ENCODE results near the gene CAMTA1.
"Not testable (repeated sequence)": the region's sequence is repeated elsewhere in the genome, so short reads cannot be mapped to it uniquely, and the experiment has no call there.

CAMTA1 gene

DNA sequence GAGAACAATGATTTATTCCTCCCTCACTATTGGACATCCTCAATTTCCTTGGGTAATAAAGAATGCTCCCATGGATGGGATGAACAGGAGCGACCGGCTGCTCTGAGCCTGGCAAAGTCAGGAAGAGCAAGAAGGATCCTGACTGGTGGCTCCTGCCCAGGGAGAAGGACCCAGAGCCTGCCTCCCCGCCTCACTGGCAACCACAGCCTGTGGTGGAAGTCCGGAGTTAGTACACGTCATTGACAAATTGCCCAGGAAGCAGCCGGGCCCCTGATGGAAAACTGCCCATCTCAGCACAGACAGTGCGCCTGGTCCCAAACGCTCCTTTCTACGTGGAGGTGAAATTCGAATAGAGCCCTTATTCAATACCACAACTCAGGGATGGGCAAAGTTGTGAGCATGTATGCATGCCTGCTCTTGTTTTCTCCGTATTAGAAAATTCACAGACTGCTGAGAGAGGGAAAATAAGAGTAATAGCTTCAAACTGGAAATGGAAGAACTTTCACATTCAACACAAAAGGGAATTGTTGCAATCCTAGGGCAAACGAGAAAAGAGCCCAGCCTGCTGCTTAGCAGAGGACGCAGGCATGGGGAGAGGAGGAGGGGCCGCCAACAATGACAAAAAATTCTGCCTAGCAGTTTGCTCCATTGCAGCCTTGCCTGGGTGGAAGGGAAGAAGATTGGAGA lies 588.8 kb downstream of the CAMTA1 start:
- in situ Hi-C loops (cut with MboI; ENCODE audit: low sequenced_read_pairs) = no loop called here

DNA sequence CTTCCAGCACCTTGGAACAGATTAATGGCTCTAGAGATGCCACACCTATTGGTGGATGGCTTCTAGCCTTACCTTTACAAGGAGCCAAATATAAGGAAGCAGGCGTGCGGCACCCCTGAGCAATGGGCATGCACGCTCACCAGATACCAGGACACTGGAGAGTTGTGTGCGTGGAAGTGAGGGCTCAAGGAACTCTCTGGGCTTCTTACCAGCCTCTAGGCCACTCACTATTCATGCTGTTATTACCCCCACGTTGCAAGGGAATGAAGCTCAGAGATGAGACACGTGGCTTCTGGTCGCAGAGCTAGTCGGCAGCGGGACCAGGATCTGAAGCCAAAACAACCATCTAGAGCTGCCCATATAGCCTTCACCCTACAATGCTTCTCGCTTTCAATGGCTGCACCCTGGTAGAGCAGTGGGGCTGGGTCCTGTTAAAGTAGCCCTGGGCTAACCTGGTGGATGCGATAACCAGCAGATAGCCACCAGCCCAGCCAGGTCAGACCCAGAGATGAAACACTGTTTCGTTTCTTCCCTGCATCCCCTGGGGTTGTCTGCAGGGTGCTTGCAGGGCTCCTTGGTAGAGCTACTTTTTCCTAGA lies 589.4 kb downstream of the CAMTA1 start:
- in situ Hi-C loops (cut with MboI; ENCODE audit: low sequenced_read_pairs) = no loop called here

DNA sequence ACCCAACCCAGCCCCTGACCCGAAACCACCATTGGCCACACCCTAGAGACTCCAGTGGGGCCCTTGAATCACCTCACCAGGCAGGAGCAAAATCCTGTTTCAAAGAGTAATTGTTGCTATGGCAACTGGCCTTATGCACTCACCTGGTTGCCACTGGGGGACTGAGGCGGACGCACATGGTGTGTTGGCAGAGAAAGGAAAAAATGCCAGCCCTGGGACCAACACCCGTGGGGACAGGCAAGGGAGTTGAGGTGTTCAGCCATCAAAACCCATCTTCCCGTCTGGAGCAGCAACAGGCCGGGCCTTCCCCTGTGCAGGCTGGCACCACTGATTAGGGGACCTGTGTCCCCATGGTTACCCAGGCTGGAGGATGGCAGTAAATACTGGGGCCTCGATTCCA lies 590.1 kb downstream of the CAMTA1 start:
- in situ Hi-C loops (cut with MboI; ENCODE audit: low sequenced_read_pairs) = no loop called here

DNA sequence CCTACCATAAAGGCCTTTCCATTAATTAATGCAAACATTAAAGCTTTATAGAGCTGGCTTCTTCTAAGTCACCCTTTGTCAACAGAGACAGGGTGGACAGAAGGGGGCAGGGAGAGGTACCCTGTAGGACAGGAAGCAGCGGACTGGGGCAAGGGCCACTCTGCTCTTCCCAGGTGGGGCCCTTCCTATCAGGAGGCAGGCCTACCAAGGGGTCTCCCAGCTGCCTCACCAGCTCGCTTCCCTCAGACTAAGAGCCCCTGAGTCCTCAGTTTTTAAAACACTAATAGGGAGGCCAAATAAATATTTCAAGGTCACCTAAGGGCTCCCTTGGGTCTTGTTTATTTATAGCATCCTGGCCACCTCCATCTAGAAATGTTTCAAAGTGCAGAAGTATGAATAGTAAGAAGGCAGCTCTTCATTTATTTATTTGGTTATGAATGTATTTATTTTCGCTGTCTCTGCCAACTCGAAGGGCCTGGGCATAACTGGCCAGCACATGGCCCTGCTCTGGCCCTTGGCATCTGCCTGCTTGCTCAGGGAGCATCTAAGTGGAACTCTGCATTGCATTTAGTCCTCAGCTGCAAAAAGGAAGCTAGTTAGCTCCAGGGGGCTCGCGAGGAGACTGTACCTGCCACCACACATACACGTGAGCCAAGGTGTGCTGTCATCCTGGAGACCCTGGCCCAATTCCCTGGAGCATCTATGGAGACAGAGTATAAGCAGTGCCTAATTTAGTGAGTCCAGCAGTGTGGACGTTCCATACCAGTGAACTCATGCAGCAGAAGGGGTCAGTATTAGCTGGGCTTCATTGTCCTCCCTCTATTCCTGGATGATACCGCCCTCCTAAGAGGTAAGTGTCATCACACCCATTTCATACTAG lies 590.8 kb downstream of the CAMTA1 start:
- in situ Hi-C loops (cut with MboI; ENCODE audit: low sequenced_read_pairs) = no loop called here

DNA sequence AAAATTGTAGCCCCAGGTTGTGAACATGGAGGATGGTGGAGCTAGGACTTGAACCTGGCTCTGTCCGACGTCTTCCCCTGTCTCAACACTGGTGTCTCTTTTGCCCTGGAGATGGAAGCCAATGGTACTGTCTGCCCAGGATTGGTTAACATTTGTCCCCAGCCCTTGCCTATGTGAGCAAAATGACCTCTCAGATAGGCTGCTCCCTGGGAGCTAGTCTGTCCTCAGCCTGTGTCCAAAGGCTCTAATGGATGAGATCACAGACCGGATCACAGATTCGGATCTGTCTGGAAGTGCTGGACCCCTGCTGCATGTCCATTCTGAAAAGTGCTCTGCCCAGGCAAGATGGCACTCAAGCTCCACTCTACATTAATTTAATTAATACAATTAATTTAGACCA lies 591.4 kb downstream of the CAMTA1 start:
- in situ Hi-C loops (cut with MboI; ENCODE audit: low sequenced_read_pairs) = no loop called here

DNA sequence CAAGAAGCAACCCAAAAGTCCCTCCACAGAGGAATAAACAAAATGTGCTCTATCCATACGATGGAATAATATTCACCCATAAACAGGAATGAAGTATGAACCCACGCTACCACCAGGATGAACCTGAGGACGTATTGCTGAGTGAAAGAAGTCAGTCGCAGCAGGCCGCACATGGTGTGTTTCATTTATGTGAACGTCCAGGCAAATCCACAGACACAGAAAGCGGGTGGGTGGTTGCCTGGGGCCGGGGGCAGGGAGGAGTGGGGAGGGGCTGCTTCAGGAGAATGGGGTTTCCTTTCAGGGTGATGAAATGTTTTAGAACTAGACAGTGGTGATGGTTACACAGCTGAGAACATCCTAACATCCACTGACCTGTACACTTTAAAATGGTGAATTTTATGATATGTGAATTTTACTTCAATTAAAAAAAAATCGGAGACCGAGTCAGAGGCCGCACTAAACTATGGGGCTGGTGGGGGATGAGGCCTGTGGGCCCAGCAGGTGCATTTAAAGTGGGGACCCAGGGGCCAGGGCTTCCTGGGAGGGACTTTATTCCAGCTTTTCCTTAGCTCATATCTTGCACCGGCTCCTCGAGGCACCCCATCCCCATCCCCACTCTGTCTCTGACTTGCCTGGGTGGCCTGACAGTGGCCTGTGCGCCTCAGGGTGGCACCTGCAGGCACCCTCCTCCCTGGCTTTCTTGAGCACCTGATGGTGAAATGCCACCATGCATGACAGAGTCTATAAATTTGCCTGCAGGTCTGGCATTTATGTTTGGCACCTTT lies 593.3 kb downstream of the CAMTA1 start:
- in situ Hi-C loops (cut with MboI; ENCODE audit: low sequenced_read_pairs) = no loop called here

DNA sequence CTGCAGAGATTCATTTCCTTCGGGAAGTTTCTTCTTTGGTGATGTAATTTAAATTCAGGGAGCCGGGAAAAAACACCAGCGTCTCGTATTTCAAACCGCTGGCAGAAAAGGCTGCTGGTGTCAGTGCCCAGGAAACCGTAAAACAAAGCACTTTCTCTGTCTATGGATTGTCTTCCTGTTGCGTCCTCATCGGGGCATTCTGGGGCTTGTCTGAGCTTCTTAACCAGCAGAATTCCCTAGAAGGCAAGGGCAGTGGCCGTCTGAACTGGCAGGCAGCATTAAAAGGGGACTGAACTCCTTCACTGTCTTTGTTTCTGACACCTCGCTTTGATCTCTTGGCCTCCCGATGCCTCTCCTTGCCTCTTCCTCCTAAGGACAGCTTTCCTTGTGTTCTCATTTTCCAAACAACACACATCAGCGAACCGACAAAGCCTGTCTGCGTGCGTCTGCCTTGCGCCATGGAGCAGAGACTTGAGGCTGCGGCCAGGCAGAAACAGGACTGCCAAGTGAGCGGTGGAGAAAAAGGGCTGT lies 594.3 kb downstream of the CAMTA1 start:
- in situ Hi-C loops (cut with MboI; ENCODE audit: low sequenced_read_pairs) = no loop called here

DNA sequence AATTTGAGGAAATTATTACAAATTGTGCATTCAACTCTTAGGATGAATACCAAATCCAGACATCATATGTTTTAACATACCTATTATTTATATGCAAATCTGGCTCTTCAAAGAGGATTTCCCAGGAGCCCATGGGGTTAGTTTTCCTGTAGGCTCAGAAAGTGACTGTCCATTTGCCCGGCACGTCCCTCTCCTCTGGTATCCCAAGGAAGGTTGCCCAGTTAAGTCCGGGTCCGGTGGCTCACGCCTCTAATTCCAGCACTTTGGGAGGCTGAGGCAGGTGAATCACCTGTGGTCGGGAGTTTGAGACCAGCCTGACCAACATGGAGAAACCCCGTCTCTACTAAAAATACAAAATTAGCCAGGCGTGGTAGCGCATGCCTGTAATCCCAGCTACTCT lies 594.8 kb downstream of the CAMTA1 start:
- in situ Hi-C loops (cut with MboI; ENCODE audit: low sequenced_read_pairs) = not testable (repeated sequence)

DNA sequence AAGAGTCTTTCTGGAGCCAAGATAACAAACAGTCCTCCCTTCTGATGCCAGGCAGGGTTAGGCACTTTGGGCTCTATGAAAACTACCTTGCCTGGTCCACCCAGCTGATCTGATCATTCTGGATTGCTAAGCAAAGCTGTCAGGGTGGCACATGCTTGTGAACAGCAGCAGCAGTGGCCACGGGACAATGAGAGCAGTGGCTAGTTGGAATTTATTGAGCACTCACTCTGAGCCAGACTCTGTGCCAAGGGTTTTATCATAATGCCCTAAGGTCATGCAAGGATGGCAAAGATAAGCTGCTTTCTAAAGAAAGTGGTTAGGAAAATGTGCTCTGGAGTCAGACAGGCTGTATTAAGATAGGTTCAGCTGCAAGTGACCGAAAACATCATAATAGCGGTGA lies 595.5 kb downstream of the CAMTA1 start:
- in situ Hi-C loops (cut with MboI; ENCODE audit: low sequenced_read_pairs) = no loop called here

DNA sequence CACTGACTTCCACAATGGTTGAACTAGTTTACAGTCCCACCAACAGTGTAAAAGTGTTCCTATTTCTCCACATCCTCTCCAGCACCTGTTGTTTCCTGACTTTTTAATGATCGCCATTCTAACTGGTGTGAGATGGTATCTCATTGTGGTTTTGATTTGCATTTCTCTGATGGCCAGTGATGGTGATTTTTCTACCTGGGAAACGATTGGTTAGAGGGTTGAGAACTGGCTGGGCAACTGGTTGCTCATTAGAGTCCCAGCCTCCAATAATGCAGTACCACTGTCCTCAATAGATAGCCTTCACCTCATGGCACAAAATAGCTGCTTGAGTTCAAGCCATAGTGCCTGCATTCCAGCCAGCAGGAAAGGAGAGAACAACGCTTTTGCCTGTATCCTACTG lies 596.5 kb downstream of the CAMTA1 start:
- in situ Hi-C loops (cut with MboI; ENCODE audit: low sequenced_read_pairs) = not testable (repeated sequence)

DNA sequence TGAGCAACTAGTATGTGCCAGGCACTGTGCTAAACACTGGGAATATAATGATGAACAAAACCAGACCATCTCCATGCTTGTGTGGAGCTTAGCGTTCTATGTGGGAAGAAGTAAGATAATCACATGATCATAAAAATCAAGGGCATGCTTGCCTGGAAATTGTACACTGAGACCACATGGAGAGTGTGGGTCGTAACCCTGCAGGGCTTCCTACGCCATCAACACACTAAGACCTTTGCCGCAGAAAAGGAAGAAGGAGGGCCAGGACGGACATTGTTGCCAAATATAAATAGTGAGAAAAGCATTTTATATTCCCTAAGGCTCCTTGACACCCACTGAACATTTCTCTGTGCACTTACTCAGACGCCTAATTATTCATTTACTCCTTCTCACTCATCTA lies 597.7 kb downstream of the CAMTA1 start:
- in situ Hi-C loops (cut with MboI; ENCODE audit: low sequenced_read_pairs) = no loop called here

DNA sequence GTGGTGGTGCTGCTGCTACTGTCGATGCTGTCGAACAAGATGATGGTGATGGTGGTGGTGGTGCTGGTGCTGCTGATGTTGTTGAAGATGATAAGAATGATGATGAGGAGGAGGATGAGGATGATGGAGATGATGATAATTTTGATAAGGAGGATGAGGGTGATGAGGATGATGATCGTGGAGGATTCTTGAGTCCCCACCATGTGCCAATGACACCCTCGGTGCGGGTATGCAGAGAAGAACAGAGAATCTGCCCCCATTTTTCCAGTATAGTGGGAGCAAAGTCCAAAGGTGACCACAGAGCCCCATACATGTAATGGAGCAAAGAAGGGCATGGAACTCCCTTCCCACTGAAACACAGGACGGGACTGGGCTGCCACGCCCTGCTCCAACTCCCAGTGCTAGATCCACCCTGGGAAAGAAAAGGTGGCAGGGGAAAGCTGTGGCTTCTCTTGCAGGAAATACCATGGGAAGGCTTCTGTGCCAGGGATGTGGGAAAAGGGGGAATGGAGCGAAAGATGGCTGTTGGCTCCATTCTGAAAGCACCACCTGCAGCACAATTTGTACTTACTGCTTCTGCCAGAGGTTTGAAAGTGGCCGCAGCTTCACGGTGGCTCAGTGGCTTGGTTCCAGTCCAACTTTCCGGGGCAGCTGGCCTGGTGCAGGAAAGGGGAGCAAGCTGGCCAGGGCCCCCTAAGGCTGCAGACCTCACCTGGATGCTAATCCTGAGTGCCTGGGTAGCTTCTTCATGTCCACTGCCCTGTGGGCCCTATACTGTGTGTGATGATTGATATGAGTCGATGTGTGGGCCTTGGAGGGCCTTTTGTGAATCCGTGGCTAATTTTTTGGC lies 598.6 kb downstream of the CAMTA1 start:
- in situ Hi-C loops (cut with MboI; ENCODE audit: low sequenced_read_pairs) = no loop called here

DNA sequence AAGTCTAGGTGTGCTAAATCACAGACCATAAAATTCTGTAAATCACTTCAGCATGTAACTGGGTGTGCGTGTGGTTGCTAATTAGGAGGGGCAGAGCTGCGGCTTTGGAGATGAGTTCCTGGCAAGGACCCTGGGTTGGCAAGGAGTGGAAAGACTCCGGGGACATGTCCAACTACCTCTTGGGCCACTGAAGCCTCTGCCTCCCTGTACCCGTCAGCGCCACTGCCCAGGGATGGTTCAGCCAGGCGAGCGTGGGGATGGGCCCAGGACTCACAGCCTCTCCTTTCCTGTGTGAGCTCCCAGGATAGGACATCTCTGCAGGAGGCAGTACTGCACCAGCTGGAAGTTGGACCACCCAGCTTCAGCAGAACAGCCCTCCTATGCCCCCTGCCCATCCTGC lies 599.4 kb downstream of the CAMTA1 start:
- in situ Hi-C loops (cut with MboI; ENCODE audit: low sequenced_read_pairs) = no loop called here

DNA sequence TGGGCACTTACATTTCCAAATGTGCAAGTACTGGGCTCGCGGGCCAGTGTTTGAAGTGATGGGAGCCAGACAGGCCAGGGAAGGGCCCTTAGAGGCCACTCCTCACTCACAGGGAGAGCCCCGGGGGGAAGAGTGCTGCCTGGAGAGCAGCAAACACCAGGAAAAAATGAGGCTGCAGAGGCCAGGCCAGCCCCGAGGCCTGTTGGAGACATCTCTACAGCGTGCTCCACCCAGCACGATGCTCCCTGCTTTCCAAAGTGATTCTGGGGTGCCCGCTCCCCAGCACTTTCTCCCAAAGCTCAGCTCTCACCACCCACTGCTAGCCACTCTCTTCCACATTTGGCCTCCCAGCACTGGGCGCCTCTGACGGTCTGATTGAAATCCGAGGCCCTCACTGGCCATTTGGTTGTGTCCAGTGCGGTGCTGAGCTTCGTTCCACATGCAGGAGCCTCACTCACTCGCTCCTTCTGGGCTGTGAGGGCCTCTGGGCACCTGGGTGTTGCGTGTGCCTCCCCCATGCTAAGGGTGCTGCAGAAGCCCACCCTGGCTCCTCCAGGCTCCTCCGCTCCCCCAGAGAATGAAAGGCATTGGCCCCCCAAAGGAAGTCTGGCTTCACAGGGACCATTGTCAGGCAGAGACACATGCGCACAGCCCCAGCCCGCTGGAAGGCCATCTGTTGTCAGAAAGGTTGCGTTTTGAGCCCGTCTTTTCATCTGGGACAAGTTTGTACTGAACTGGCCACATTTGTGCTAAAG lies 600.4 kb downstream of the CAMTA1 start:
- in situ Hi-C loops (cut with MboI; ENCODE audit: low sequenced_read_pairs) = no loop called here

DNA sequence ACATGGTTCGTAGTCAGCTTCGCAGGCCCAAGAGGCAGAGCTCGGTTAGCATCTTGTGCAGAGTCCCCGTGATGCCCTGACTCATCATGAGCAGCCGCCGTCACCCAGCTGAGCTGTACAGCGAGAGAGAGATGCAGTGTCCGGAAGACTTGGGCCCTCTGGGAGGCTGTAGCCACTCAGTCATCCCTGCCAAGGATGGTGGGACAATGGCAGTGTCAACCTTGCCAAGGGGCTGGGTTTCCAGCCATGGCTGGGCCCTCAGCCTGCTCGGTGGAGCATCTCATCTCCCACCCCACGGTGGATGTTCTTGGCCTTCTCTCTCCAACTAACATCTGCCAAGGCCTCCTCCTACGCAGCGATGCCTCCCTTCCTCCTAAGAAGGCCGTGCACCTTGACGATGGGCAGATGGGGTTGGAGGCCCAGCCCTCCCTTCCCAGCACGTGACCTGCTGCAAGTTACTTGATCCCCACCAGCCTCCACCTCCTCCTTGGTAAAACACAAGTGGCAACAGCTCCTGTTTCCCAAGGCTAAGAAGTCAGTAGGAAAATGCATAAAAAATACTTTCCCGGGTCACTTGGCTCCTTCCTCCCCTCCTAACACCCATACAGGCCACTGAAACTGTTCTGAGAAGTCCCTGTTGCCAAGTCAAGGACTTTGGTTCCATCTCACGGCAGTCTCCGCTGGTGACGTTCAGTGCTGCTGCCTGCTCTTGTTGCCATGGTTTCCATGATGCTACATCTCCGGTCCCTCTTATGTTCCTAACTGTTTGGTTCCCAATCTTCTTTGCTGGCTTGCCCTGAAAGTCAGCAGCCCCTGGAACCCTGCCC lies 601.2 kb downstream of the CAMTA1 start:
- in situ Hi-C loops (cut with MboI; ENCODE audit: low sequenced_read_pairs) = no loop called here

DNA sequence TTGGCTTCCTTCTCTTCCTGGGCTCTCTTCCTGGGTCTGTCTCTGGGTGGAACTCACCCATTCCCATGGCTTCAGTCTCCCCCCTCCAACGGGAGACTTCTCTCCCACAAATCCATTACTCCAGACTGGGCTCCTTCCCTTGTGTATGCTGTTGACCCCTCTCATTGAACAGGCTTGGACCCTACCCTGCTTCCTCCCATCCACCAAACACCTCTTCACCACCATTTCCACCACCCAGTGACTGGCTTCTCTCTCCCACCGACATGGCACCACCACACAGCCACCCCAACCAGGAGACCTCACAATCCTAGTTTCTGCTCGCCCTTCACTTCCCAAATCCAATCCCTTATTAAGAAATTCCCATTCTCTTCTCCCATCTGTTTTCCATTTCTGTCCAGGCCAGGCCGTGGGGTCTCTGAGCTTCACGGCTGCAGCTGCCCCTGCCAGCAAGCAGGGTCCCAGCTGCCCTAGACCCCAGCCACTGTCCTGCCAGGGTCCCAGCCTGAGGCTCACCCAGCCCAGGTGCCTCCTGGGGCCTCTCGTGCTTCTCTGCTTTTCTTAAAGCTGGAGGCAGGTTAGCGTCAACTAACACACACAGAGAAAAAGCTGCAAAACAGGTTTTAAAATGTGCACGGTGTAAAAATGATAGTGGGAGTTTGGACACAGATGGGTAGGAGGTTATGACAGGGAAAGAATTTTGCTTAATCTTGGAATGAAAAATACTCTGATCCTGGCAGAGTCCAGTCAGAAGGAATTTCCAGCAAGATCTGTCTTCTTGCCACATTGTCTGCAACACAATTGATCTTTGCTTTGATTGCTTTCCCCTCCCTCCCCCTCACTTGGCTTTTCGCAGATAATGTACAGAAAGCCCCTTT lies 602.0 kb downstream of the CAMTA1 start:
- in situ Hi-C loops (cut with MboI; ENCODE audit: low sequenced_read_pairs) = no loop called here

DNA sequence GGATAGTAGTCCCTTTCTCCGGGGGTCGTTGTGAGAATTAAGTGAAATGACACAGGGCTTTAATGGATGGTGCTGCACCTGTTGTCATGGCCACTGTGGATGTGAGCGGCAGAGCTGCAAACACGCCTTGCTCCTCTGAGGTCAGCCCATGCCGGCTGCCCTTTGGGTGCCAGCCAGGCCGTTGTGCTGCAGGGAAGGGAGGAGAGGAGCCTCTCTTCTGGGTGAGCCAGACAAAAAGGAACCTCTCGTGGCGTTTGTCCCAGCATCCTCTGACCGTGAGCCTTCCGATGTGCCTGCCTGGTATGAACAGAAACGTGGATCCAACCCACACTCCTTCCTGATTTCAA lies 602.9 kb downstream of the CAMTA1 start:
- in situ Hi-C loops (cut with MboI; ENCODE audit: low sequenced_read_pairs) = no loop called here

Measured in HL-60/S4 treated with retinoic acid at 250 ng/mL for 4 days and 3 days (cell line).